IMR-90 (cell line): ENCODE measurements around the gene ZBTB48. TPM values are rescaled to one million over a fixed set of nuclear protein-coding genes. Genes with fewer than 3 reads are reported as not detected.

ENCODE experiments used
- ATAC-seq: fragments of 200-7000 bp; cut with Tn5 transposase; 2 replicates; pipeline ENCODE4 v1.9.1; 2020; ENCODE audit warnings: low read depth, mild to moderate bottlenecking, moderate library complexity
- BruUV-seq: library from RNA; stranded (reverse); fragments of 400-500 nt; replicated peaks from 2 replicates; lab custom pipeline; 2021; lab: Mats Ljungman, UMichigan
- CTCF ChIA-PET: fragments of 300-600 bp; formaldehyde crosslinking; extraction: SDS; loops from one replicate; lab custom pipeline; 2021; ENCODE audit warnings: antibody characterized with exemption; lab: Yijun Ruan, JAX
- POLR2A ChIA-PET: fragments of 300-600 bp; sonication (Branson Sonifier 250); formaldehyde crosslinking; loops from one replicate; lab custom pipeline; 2022; ENCODE audit warnings: antibody characterized with exemption; ENCODE audit not compliant: unreplicated experiment; lab: Charles Lee
- DNase-seq: peaks from one replicate; pipeline ENCODE4 v3.0.0; 2013
- H2AFZ ChIP-seq: replicated peaks from 2 replicates; pipeline ENCODE3; 2013; ENCODE audit warnings: low read length, mild to moderate bottlenecking; ENCODE audit not compliant: poor library complexity
- H2AK5ac ChIP-seq: 2 replicates; pipeline ENCODE4 v1.6.1; 2013; ENCODE audit warnings: low read depth, low read length, inconsistent platforms
- H2AK9ac ChIP-seq: replicated peaks from 2 replicates; pipeline ENCODE3; 2013; ENCODE audit warnings: mild to moderate bottlenecking, low read depth, low read length, moderate library complexity; ENCODE audit not compliant: poor library complexity
- H2BK120ac ChIP-seq: 2 replicates; pipeline ENCODE4 v1.6.1; 2013; ENCODE audit warnings: low read depth, low read length, inconsistent platforms
- H2BK15ac ChIP-seq: 3 replicates; pipeline ENCODE4 v1.6.1; 2013; ENCODE audit warnings: low read depth, low read length, inconsistent platforms
- H2BK20ac ChIP-seq: 2 replicates; pipeline ENCODE4 v1.6.1; 2013; ENCODE audit warnings: low read depth, mild to moderate bottlenecking, inconsistent platforms, low read length, moderate library complexity
- H2BK5ac ChIP-seq: 2 replicates; pipeline ENCODE4 v1.6.1; 2013; ENCODE audit warnings: mild to moderate bottlenecking, low read depth, low read length, inconsistent platforms; ENCODE audit not compliant: poor library complexity, severe bottlenecking
- H3K14ac ChIP-seq: replicated peaks from 2 replicates; pipeline ENCODE4 v1.6.1; 2013; ENCODE audit warnings: low read depth, low read length, inconsistent platforms
- H3K18ac ChIP-seq: 2 replicates; pipeline ENCODE4 v1.6.1; 2013; ENCODE audit warnings: low read depth, low read length, control low read depth
- H3K23ac ChIP-seq: 2 replicates; pipeline ENCODE4 v1.6.1; 2013; ENCODE audit warnings: low read depth, low read length, inconsistent platforms
- H3K27ac ChIP-seq: 2 replicates; pipeline ENCODE4 v1.5.1; 2013; ENCODE audit warnings: mild to moderate bottlenecking, control low read depth, low read length; ENCODE audit not compliant: insufficient read depth
- H3K27me3 ChIP-seq: 2 replicates; pipeline ENCODE4 v1.6.1; 2013; ENCODE audit warnings: low read length; ENCODE audit not compliant: control insufficient read depth, insufficient read depth
- H3K36me3 ChIP-seq: 2 replicates; pipeline ENCODE4 v1.6.1; 2013; ENCODE audit warnings: low read length, mixed read lengths; ENCODE audit not compliant: control insufficient read depth, insufficient read depth
- H3K4ac ChIP-seq: 2 replicates; pipeline ENCODE4 v1.6.1; 2013; ENCODE audit warnings: low read depth, low read length, inconsistent platforms
- H3K4me1 ChIP-seq: 2 replicates; pipeline ENCODE4 v1.6.1; 2013; ENCODE audit warnings: low read length, mixed read lengths; ENCODE audit not compliant: control insufficient read depth, insufficient read depth
- H3K4me2 ChIP-seq: 2 replicates; pipeline ENCODE4 v1.6.1; 2013; ENCODE audit warnings: low read depth, mild to moderate bottlenecking, control low read depth, low read length, moderate library complexity
- H3K4me3 ChIP-seq: 2 replicates; pipeline ENCODE4 v1.5.1; 2013; ENCODE audit warnings: low read depth, mild to moderate bottlenecking, control low read depth, low read length, moderate library complexity; ENCODE audit not compliant: insufficient read depth
- H3K56ac ChIP-seq: 2 replicates; pipeline ENCODE4 v1.6.1; 2013; ENCODE audit warnings: low read length, inconsistent platforms; ENCODE audit not compliant: insufficient read depth; ENCODE audit errors: extremely low read depth
- H3K79me1 ChIP-seq, 2 experiments: 2 replicates each; pipeline ENCODE4 v1.6.1; 2013; ENCODE audit warnings: low read length in 2 of 2, inconsistent platforms in 1 of 2, low read depth in 1 of 2
- H3K9ac ChIP-seq: 2 replicates; pipeline ENCODE4 v1.6.1; 2013; ENCODE audit warnings: low read depth, low read length, control low read depth
- H3K9me1 ChIP-seq: 2 replicates; pipeline ENCODE4 v1.6.1; 2013; ENCODE audit warnings: low read length, inconsistent platforms; ENCODE audit not compliant: insufficient read depth
- H3K9me3 ChIP-seq: 2 replicates; pipeline ENCODE4 v1.6.1; 2013; ENCODE audit warnings: low read length; ENCODE audit not compliant: control insufficient read depth, insufficient read depth
- H4K20me1 ChIP-seq: 2 replicates; pipeline ENCODE4 v1.6.1; 2013; ENCODE audit warnings: low read length, inconsistent platforms; ENCODE audit not compliant: insufficient read depth
- H4K5ac ChIP-seq: 2 replicates; pipeline ENCODE4 v1.6.1; 2013; ENCODE audit warnings: mild to moderate bottlenecking, low read depth, low read length, control low read depth
- H4K8ac ChIP-seq, 2 experiments: 2 replicates each; pipeline ENCODE4 v1.6.1; 2013; ENCODE audit warnings: low read depth in 2 of 2, low read length in 2 of 2, control low read depth in 1 of 2, inconsistent platforms in 1 of 2
- H4K91ac ChIP-seq: 2 replicates; pipeline ENCODE4 v1.6.1; 2013; ENCODE audit warnings: low read depth, low read length, inconsistent platforms; ENCODE audit not compliant: insufficient read depth
- BHLHE40 ChIP-seq: fragments of 150-350 bp; IDR thresholded peaks from 2 replicates; pipeline ENCODE4 v1.6.1; 2016; ENCODE audit warnings: mild to moderate bottlenecking, low read depth, low read length
- CEBPB ChIP-seq: IDR thresholded peaks from 2 replicates; pipeline ENCODE4 v1.6.1; 2012; ENCODE audit warnings: low read depth, low read length, improper control_type of control experiment
- CHD1 ChIP-seq: IDR thresholded peaks from 2 replicates; pipeline ENCODE4 v1.6.1; 2012; ENCODE audit warnings: low read depth, low read length, improper control_type of control experiment
- CTCF ChIP-seq: conservative IDR thresholded peaks from 2 replicates; pipeline ENCODE4 v1.5.1; 2012; ENCODE audit warnings: mild to moderate bottlenecking, low read depth, low read length, improper control_type of control experiment
- FOS ChIP-seq: fragments of 150-350 bp; IDR thresholded peaks from 2 replicates; pipeline ENCODE4 v1.6.1; 2016; ENCODE audit warnings: low read depth, low read length
- MAZ ChIP-seq: IDR thresholded peaks from 2 replicates; pipeline ENCODE4 v1.6.1; 2012; ENCODE audit warnings: low read depth, mild to moderate bottlenecking, low read length, improper control_type of control experiment, moderate library complexity, borderline replicate concordance
- MXI1 ChIP-seq: IDR thresholded peaks from 2 replicates; pipeline ENCODE4 v1.6.1; 2012; ENCODE audit warnings: low read depth, mild to moderate bottlenecking, low read length, moderate library complexity, borderline replicate concordance
- NFE2L2 ChIP-seq: fragments of 150-350 bp; IDR thresholded peaks from 2 replicates; pipeline ENCODE4 v1.6.1; 2016; ENCODE audit warnings: low read depth, mild to moderate bottlenecking, low read length
- POLR2A ChIP-seq: IDR thresholded peaks from 2 replicates; pipeline ENCODE4 v1.6.1; 2012; ENCODE audit warnings: mild to moderate bottlenecking, low read depth, low read length
- RAD21 ChIP-seq: IDR thresholded peaks from 2 replicates; pipeline ENCODE4 v1.6.1; 2012; ENCODE audit warnings: low read length, improper control_type of control experiment
- RCOR1 ChIP-seq: IDR thresholded peaks from 2 replicates; pipeline ENCODE4 v1.6.1; 2012; ENCODE audit warnings: mild to moderate bottlenecking, low read length, improper control_type of control experiment; ENCODE audit not compliant: insufficient replicate concordance
- RFX5 ChIP-seq: IDR thresholded peaks from 2 replicates; pipeline ENCODE4 v1.8.0; 2012; ENCODE audit warnings: low read depth, mild to moderate bottlenecking, low read length, moderate library complexity
- SMC3 ChIP-seq: fragments of 150-350 bp; IDR thresholded peaks from 2 replicates; pipeline ENCODE4 v1.6.1; 2016; ENCODE audit warnings: low read depth, mild to moderate bottlenecking, antibody characterized with exemption, low read length, moderate library complexity
- USF2 ChIP-seq: fragments of 150-350 bp; IDR thresholded peaks from 2 replicates; pipeline ENCODE4 v1.6.1; 2017; ENCODE audit warnings: mild to moderate bottlenecking, antibody characterized with exemption, low read length, low read depth
- WGBS, 2 experiments: methylation state at CpG; one replicate each; pipeline versions ENCODE4 v1.1.5 to v1.1.7; 2013; ENCODE audit warnings: missing lambda C conversion rate in 2 of 2; ENCODE audit not compliant: insufficient read length in 1 of 2; ENCODE audit errors: extremely low coverage in 2 of 2; 5-methylcytosine and 5-hydroxymethylcytosine counted together
- dilution Hi-C: fragments of 300-500 bp; cut with HindIII; formaldehyde crosslinking; loops from one replicate; pipeline ENCODE4 v1.14.3; 2018; ENCODE audit warnings: low sequenced_read_pairs; ENCODE audit not compliant: unreplicated experiment
- in situ Hi-C: fragments of 300-500 bp; cut with MboI; formaldehyde crosslinking; loops from 3 replicates; pipeline ENCODE4 v1.14.3; 2019; ENCODE audit warnings: low sequenced_read_pairs, inconsistent platforms, mixed read lengths
- intact Hi-C: fragments of 100-400 bp; cut with micrococcal nuclease; formaldehyde crosslinking; loops from 2 replicates; pipeline ENCODE4 v1.10.0; 2022
- polyA plus RNA-seq, 3 experiments: library from polyadenylated mRNA; depleted of rRNA; stranded (reverse); fragments of >200 nt; gene quantifications; 2 replicates each; pipeline ENCODE4 v1.2.3, GENCODE V29; 2012; ENCODE audit warnings: low replicate concordance in 1 of 3
- total RNA-seq: library from RNA; depleted of rRNA; stranded (reverse); fragments of >200 nt; gene quantifications from 2 replicates; pipeline ENCODE4 v1.2.3, GENCODE V29; 2012
- TF ChIP-seq, protein P1 (sequence below): fragments of 150-350 bp; IDR thresholded peaks from 2 replicates; pipeline ENCODE4 v1.6.1; 2016; ENCODE audit warnings: low read depth, mild to moderate bottlenecking, low read length, moderate library complexity, borderline replicate concordance

Gene ZBTB48
- total and polyA plus RNA-seq, 2 of the 4 experiments (the other 2 are of a cell fraction) = 9.3 to 17.5 TPM

- intact Hi-C loops (no loop called here), in situ Hi-C loops (no loop called here), dilution Hi-C loops (no loop called here)
- Histone ChIP-seq H3K79me1 (peaks cover 13 to 82% of the 10 kb centered on the region in 2 experiments), H2AFZ (no peak overlapping the region), H3K4me1 (no peaks in the 10 kb centered on the region; the same call in 1 of the 2 replicates), H4K8ac (no peak overlapping the region), H3K56ac (no peak overlapping the region), H2AK9ac (no peak overlapping the region), H3K9me3 (no peaks in the 10 kb centered on the region), H3K23ac (no peak overlapping the region), H3K36me3 (peaks cover 94% of the 10 kb centered on the region), H2BK5ac (no peak overlapping the region), H2BK120ac (no peak overlapping the region), H2BK20ac (no peak overlapping the region), H3K27me3 (no peaks in the 10 kb centered on the region), H2BK15ac (no peak overlapping the region), H4K5ac (no peak overlapping the region), H3K18ac (no peak overlapping the region), H3K4me2 (no peak overlapping the region), H3K9ac (no peak overlapping the region), H2AK5ac (no peak overlapping the region), H3K4ac (no peak overlapping the region), H4K91ac (no peak overlapping the region), H3K9me1 (no peaks in the 10 kb centered on the region), H3K27ac (no peak overlapping the region), H3K4me3 (no peak overlapping the region), H3K14ac (no peak overlapping the region), H4K20me1 (peaks cover 80% of the 10 kb centered on the region)
- DNase-seq (no peak), ATAC-seq (no peak)
- TF ChIP-seq MXI1 = no peak
- TF ChIP-seq RFX5 = no peak
- TF ChIP-seq RAD21 = no peak
- no peak for TF ChIP-seq CEBPB
- no peak for TF ChIP-seq POLR2A
- TF ChIP-seq CTCF = no peak
- TF ChIP-seq SMC3 = no peak
- no peak for TF ChIP-seq NFE2L2
- TF ChIP-seq CHD1 = no peak
- TF ChIP-seq, protein P1, sequence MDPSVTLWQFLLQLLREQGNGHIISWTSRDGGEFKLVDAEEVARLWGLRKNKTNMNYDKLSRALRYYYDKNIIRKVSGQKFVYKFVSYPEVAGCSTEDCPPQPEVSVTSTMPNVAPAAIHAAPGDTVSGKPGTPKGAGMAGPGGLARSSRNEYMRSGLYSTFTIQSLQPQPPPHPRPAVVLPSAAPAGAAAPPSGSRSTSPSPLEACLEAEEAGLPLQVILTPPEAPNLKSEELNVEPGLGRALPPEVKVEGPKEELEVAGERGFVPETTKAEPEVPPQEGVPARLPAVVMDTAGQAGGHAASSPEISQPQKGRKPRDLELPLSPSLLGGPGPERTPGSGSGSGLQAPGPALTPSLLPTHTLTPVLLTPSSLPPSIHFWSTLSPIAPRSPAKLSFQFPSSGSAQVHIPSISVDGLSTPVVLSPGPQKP = no peak
- TF ChIP-seq RCOR1 = no peak
- no peak for TF ChIP-seq BHLHE40
- TF ChIP-seq USF2 = no peak
- TF ChIP-seq MAZ = no peak
- no peak for TF ChIP-seq FOS
- ChIA-PET POLR2A (no interaction called here), CTCF (no interaction called here)
- BruUV-seq = no TSS peak
- WGBS, 2 experiments = 97% methylated on average over 26 of the region's 38 CpGs; no CpG with 5 or more reads in 1 of the 2 experiments
These were observed 13.2 kb downstream of the ZBTB48 start for GRCh38 chr1:6592865-6593593.
